Hepatocyte (in vitro differentiated cells): Measurements from ENCODE around the gene DNAH9.

Source experiments
- EZH2 ChIP-seq: fragments of 200-600 bp; sonication (generic); IDR thresholded peaks from 2 replicates; pipeline ENCODE4 v1.6.1; 2016; ENCODE audit warnings: antibody characterized with exemption, mild to moderate bottlenecking, borderline replicate concordance
- EZH2phosphoT487 ChIP-seq: fragments of 200-600 bp; sonication (generic); IDR thresholded peaks from one replicate; pipeline ENCODE4 v1.6.1; 2018; ENCODE audit warnings: antibody characterized with exemption, mild to moderate bottlenecking, low read depth, moderate library complexity; ENCODE audit not compliant: unreplicated experiment, severe bottlenecking
- TF ChIP-seq, protein P1 (sequence below): fragments of 200-600 bp; sonication (generic); IDR thresholded peaks from 2 replicates; pipeline ENCODE4 v1.5.1; 2016; ENCODE audit warnings: antibody characterized with exemption, mild to moderate bottlenecking; ENCODE audit not compliant: poor library complexity

DNA sequence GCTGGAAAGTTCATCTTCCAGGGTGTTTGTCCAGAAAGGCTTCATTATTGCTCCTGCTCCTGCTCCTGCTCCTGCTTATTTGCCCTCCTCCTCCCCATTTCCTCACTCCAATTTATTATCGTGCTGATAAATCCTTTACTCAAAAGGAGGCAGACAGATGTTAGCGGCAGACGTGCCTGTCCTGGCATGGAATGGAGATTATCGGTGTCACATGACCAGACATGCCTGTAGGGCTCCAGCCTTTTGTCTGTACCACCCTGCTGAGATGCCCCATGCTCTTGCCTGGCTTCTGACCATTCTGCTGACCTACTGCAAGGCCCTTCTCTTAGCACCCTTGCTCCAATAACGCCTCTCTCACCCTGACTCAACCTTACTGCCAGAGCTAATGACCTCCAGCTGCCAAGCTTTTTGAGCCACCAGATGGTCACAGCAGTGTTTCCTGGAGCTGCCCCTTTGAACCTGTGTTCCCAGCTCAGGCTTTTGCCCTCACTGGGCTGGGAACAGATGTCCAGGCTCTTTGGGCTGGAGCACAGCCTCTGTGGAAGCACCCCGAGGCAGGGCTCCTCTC, 12.8 kb downstream of the DNAH9 start:
- TF ChIP-seq, protein P1, sequence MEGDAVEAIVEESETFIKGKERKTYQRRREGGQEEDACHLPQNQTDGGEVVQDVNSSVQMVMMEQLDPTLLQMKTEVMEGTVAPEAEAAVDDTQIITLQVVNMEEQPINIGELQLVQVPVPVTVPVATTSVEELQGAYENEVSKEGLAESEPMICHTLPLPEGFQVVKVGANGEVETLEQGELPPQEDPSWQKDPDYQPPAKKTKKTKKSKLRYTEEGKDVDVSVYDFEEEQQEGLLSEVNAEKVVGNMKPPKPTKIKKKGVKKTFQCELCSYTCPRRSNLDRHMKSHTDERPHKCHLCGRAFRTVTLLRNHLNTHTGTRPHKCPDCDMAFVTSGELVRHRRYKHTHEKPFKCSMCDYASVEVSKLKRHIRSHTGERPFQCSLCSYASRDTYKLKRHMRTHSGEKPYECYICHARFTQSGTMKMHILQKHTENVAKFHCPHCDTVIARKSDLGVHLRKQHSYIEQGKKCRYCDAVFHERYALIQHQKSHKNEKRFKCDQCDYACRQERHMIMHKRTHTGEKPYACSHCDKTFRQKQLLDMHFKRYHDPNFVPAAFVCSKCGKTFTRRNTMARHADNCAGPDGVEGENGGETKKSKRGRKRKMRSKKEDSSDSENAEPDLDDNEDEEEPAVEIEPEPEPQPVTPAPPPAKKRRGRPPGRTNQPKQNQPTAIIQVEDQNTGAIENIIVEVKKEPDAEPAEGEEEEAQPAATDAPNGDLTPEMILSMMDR, result no peak
- TF ChIP-seq EZH2 (no peak), EZH2phosphoT487 (no peak)
